ENCODE measurements around the gene RBBP5. TPM values are rescaled to one million over a fixed set of nuclear protein-coding genes. Genes with fewer than 3 reads are reported as not detected.

Gene RBBP5
- total RNA-seq, 2 donors from 2014 or later: 17.8 to 23.6 TPM

GRCh38 chr1:205074084-205074483 lies 47.7 kb downstream of the RBBP5 start:
- Histone ChIP-seq H3K9me3 (ENCODE audit: control insufficient read depth, low read length) (no peaks in the 10 kb centered on the region), H3K4me1 (ENCODE audit: control insufficient read depth, insufficient read depth, low read length) (no peaks in the 10 kb centered on the region), H3K27ac (ENCODE audit: low read depth, low read length) (no peak overlapping the region), H3K4me3 (ENCODE audit: low read length) (no peak overlapping the region), H3K36me3 (ENCODE audit: control insufficient read depth, insufficient read depth, low read length) (no peaks in the 10 kb centered on the region), H3K9ac (ENCODE audit: extremely low read depth, low read length, poor library complexity, severe bottlenecking) (no peak overlapping the region), H3K27me3 (ENCODE audit: control insufficient read depth, insufficient read depth, low read length, poor library complexity, severe bottlenecking) (no peaks in the 10 kb centered on the region)
- Mint-ChIP-seq H3K27me3 (ENCODE audit: insufficient read depth) (peaks cover 2% of the 10 kb centered on the region), H3K36me3 (ENCODE audit: low read depth) (no peaks in the 10 kb centered on the region), H3K4me3 (no peak overlapping the region), H3K4me1 (no peaks in the 10 kb centered on the region), H3K9me3 (no peaks in the 10 kb centered on the region), H3K27ac (no peak overlapping the region)
- no peak for DNase-seq
- no peak for TF ChIP-seq CTCF (conservative IDR thresholded peaks at IDR 0.05)
- WGBS, 2 experiments (ENCODE audit: insufficient coverage in 1 of 2, insufficient read length in 1 of 2): 95 to 96% methylated on average over 11 of the region's 11 CpGs

- no peaks in the 10 kb centered on the region for H3K4me1 Mint-ChIP-seq
- 93 to 95% methylated on average over 11 to 12 of the region's 12 CpGs for WGBS, 2 experiments (ENCODE audit: insufficient coverage in 1 of 2, insufficient read length in 1 of 2)
Observed at GRCh38 chr1:205073511-205073910, 48.3 kb downstream of the RBBP5 start.

GRCh38 chr1:205072881-205073280 lies 48.9 kb downstream of the RBBP5 start:
- H3K9ac ChIP-seq (ENCODE audit: extremely low read depth, low read length, poor library complexity, severe bottlenecking): no peak overlapping the region
- H3K27me3 ChIP-seq (ENCODE audit: control insufficient read depth, insufficient read depth, low read length, poor library complexity, severe bottlenecking): no peaks in the 10 kb centered on the region
- 83 to 92% methylated on average over 1 to 8 of the region's 8 CpGs for WGBS, 2 experiments (ENCODE audit: insufficient coverage in 1 of 2, insufficient read length in 1 of 2)
- no peaks in the 10 kb centered on the region for H3K36me3 ChIP-seq (ENCODE audit: control insufficient read depth, insufficient read depth, low read length)
- no peak overlapping the region for H3K27ac ChIP-seq (ENCODE audit: low read depth, low read length)
- TF ChIP-seq CTCF (conservative IDR thresholded peaks at IDR 0.05): no peak
- H3K4me3 Mint-ChIP-seq: no peak overlapping the region
- no peaks in the 10 kb centered on the region for H3K4me1 Mint-ChIP-seq
- H3K27me3 Mint-ChIP-seq (ENCODE audit: insufficient read depth): peaks cover 2% of the 10 kb centered on the region
- DNase-seq: no peak
- H3K4me3 ChIP-seq (ENCODE audit: low read length): no peak overlapping the region
- no peaks in the 10 kb centered on the region for H3K4me1 ChIP-seq (ENCODE audit: control insufficient read depth, insufficient read depth, low read length)
- H3K9me3 ChIP-seq (ENCODE audit: control insufficient read depth, low read length): no peaks in the 10 kb centered on the region
- H3K36me3 Mint-ChIP-seq (ENCODE audit: low read depth): no peaks in the 10 kb centered on the region
- H3K27ac Mint-ChIP-seq: no peak overlapping the region
- no peaks in the 10 kb centered on the region for H3K9me3 Mint-ChIP-seq

More at GRCh38 chr1:205073511-205073910, 48.3 kb downstream of the RBBP5 start:
- Histone ChIP-seq H3K4me3 (ENCODE audit: low read length) (no peak overlapping the region), H3K36me3 (ENCODE audit: control insufficient read depth, insufficient read depth, low read length) (no peaks in the 10 kb centered on the region), H3K4me1 (ENCODE audit: control insufficient read depth, insufficient read depth, low read length) (no peaks in the 10 kb centered on the region), H3K27me3 (ENCODE audit: control insufficient read depth, insufficient read depth, low read length, poor library complexity, severe bottlenecking) (no peaks in the 10 kb centered on the region), H3K27ac (ENCODE audit: low read depth, low read length) (no peak overlapping the region), H3K9me3 (ENCODE audit: control insufficient read depth, low read length) (no peaks in the 10 kb centered on the region), H3K9ac (ENCODE audit: extremely low read depth, low read length, poor library complexity, severe bottlenecking) (no peak overlapping the region)
- H3K4me3 Mint-ChIP-seq: no peak overlapping the region
- DNase-seq: no peak
- peaks cover 2% of the 10 kb centered on the region for H3K27me3 Mint-ChIP-seq (ENCODE audit: insufficient read depth)
- no peaks in the 10 kb centered on the region for H3K9me3 Mint-ChIP-seq
- H3K36me3 Mint-ChIP-seq (ENCODE audit: low read depth): no peaks in the 10 kb centered on the region
- H3K27ac Mint-ChIP-seq: no peak overlapping the region
- no peak for TF ChIP-seq CTCF (conservative IDR thresholded peaks at IDR 0.05)
